ENCODE results near the gene GOT2. TPM values are rescaled to one million over a fixed set of nuclear protein-coding genes. Genes with fewer than 3 reads are reported as not detected.
"Not testable (repeated sequence)": the region's sequence is repeated elsewhere in the genome, so short reads cannot be mapped to it uniquely, and the experiment has no call there.

GOT2 gene
- total RNA-seq (10 to 100 TPM; 29.4 to 56.6 TPM), polyA plus RNA-seq (10 to 100 TPM; 35.5 to 40.9 TPM)
- long read RNA-seq, donor 1, transcript GOT2-201 (10 exons, 2,462 nt), result major isoform, 15 of 21 reads
- long read RNA-seq, donor 1, partial matches to known transcripts, result 0 of 21 reads
- long read RNA-seq, donor 1, other reads (novel, unspliced or antisense), result 5 of 21 reads
- long read RNA-seq, donor 2, partial matches to known transcripts, result 0 of 1 reads
- long read RNA-seq, donor 2, other reads (novel, unspliced or antisense), result 0 of 1 reads
- long read RNA-seq, donor 3, transcript GOT2-201 (10 exons, 2,462 nt), result major isoform, 8 of 9 reads
- long read RNA-seq, donor 3, partial matches to known transcripts, result 0 of 9 reads
- long read RNA-seq, donor 3, other reads (novel, unspliced or antisense), result 0 of 9 reads
- long read RNA-seq, donor 4, partial matches to known transcripts, result 0 of 4 reads
- long read RNA-seq, donor 4, other reads (novel, unspliced or antisense), result 0 of 4 reads
- long read RNA-seq, donor 5, transcript GOT2-201 (10 exons, 2,462 nt), result major isoform, 10 of 16 reads
- long read RNA-seq, donor 5, partial matches to known transcripts, result 6 of 16 reads
- long read RNA-seq, donor 5, other reads (novel, unspliced or antisense), result 0 of 16 reads

DNA sequence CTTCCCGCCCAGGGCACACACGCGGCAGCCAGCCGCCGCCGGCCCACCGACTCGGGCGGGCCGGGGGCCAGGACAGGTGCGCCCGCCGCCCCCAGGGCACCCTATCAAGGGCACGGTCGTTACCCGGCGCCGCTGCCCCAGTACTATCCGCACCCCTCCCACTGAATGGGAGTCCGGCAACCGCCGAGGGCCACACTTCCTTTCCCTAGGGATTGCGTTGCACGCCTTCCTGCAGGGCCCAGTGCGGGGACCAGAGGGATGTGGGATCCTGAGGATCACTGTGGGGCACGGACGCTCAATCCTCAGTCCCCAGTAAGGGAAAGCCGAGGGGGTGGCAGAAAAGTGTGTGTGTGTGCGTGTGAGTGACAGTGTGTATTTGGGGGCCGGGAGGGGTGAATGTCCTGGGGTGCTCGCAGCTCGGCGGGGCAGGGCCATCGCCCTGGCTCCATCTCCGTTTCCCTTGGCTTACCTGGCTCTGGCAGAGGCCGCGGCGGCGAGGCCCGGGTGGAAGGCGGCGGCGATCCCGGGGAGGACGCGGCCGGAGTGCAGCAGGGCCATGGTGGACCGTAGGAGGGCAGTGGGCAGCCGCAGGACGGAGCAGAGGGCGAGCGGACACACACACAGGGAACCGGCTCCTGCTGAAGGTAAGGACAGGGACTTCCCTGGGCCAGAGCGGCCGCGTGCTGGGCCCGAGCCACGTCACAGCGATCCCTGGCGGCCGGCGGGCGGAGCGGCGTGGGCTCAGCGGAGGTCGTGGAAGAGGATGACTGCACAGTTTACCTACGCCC, at the start of gene GOT2:
Gene GOT2 (minus strand): TSS at position 646 of the 788 bp plus-strand sequence. CDS start 88 bp downstream, at position 558.
- DNase-seq (peak; percentile 80 to 87 (median 85)), ATAC-seq (ENCODE audit: insufficient read depth, low FRiP score) (peak; percentile 97)
- H3K4me1 ChIP-seq (ENCODE audit: control insufficient read depth in 5 of 5, insufficient read depth in 5 of 5, low read length in 5 of 5), result peaks cover 0 to 12% (median 5%) of the 10 kb centered on the region in 5 donors
- H3K9ac ChIP-seq (ENCODE audit: insufficient read depth in 1 of 2, low read length in 2 of 2), result peak within 1 kb of the TSS; percentile 70 to 82
- peak; percentile 73 for TF ChIP-seq CTCF (IDR thresholded peaks at IDR 0.05; ENCODE audit: control extremely low read depth, extremely low read depth)
- no peaks in the 10 kb centered on the region for H3K27me3 ChIP-seq (ENCODE audit: control insufficient read depth in 3 of 3, insufficient read depth in 3 of 3, low read length in 2 of 3)
- WGBS, 2 donors, result 0% methylated on average over 66 to 68 of the region's 68 CpGs
- H3K36me3 ChIP-seq (ENCODE audit: control insufficient read depth in 4 of 4, insufficient read depth in 4 of 4, low read length in 4 of 4), result peaks cover 0 to 5% (median 1%) of the 10 kb centered on the region in 4 donors
- peak within 1 kb of the TSS; percentile 84 to 85 for H3K27ac ChIP-seq (ENCODE audit: low read depth in 1 of 2, low read length in 1 of 2)
- no peaks in the 10 kb centered on the region for H3K9me3 ChIP-seq (ENCODE audit: control insufficient read depth in 4 of 4, insufficient read depth in 3 of 4, low read length in 3 of 4)
- H3K4me3 ChIP-seq, result peak within 1 kb of the TSS; percentile 97

GRCh38 chr16:58779291-58779690, 45.2 kb upstream of the GOT2 start:
- H3K4me1 ChIP-seq (ENCODE audit: control insufficient read depth in 5 of 5, insufficient read depth in 5 of 5, low read length in 5 of 5); H3K4me3 ChIP-seq; H3K27me3 ChIP-seq (ENCODE audit: control insufficient read depth in 3 of 3, insufficient read depth in 3 of 3, low read length in 2 of 3); DNase-seq; H3K36me3 ChIP-seq (ENCODE audit: control insufficient read depth in 4 of 4, insufficient read depth in 4 of 4, low read length in 4 of 4); H3K9ac ChIP-seq (ENCODE audit: insufficient read depth in 1 of 2, low read length in 2 of 2); H3K27ac ChIP-seq (ENCODE audit: low read depth in 1 of 2, low read length in 1 of 2); H3K9me3 ChIP-seq (ENCODE audit: control insufficient read depth in 4 of 4, insufficient read depth in 3 of 4, low read length in 3 of 4); ATAC-seq (ENCODE audit: insufficient read depth, low FRiP score): not testable (repeated sequence)
- 65 to 90% methylated on average over 1 of the region's 1 CpG for WGBS, 2 donors

- H3K9me3 ChIP-seq (ENCODE audit: control insufficient read depth in 4 of 4, insufficient read depth in 3 of 4, low read length in 3 of 4), result no peaks in the 10 kb centered on the region
- H3K4me3 ChIP-seq, result no peak overlapping the region
- H3K27ac ChIP-seq (ENCODE audit: low read depth in 1 of 2, low read length in 1 of 2), result no peak overlapping the region
- TF ChIP-seq CTCF (IDR thresholded peaks at IDR 0.05; ENCODE audit: control extremely low read depth, extremely low read depth), result no peak
- no peaks in the 10 kb centered on the region for H3K27me3 ChIP-seq (ENCODE audit: control insufficient read depth in 3 of 3, insufficient read depth in 3 of 3, low read length in 2 of 3)
- no peak overlapping the region for H3K9ac ChIP-seq (ENCODE audit: insufficient read depth in 1 of 2, low read length in 2 of 2)
- DNase-seq, result no peak
- no peaks in the 10 kb centered on the region for H3K4me1 ChIP-seq (ENCODE audit: control insufficient read depth in 5 of 5, insufficient read depth in 5 of 5, low read length in 5 of 5)
- no peak for ATAC-seq (ENCODE audit: insufficient read depth, low FRiP score)
- no peaks in the 10 kb centered on the region for H3K36me3 ChIP-seq (ENCODE audit: control insufficient read depth in 4 of 4, insufficient read depth in 4 of 4, low read length in 4 of 4)
These were observed 39.8 kb upstream of the GOT2 start for GRCh38 chr16:58773870-58774269.

GRCh38 chr16:58768145-58768544, 34.0 kb upstream of the GOT2 start:
- no peak for TF ChIP-seq CTCF (IDR thresholded peaks at IDR 0.05; ENCODE audit: control extremely low read depth, extremely low read depth)
- WGBS, 2 donors, result 48 to 87% methylated on average over 2 of the region's 2 CpGs
- Histone ChIP-seq H3K36me3 (ENCODE audit: control insufficient read depth in 4 of 4, insufficient read depth in 4 of 4, low read length in 4 of 4) (no peaks in the 10 kb centered on the region), H3K9ac (ENCODE audit: insufficient read depth in 1 of 2, low read length in 2 of 2) (no peak overlapping the region), H3K27me3 (ENCODE audit: control insufficient read depth in 3 of 3, insufficient read depth in 3 of 3, low read length in 2 of 3) (no peaks in the 10 kb centered on the region), H3K9me3 (ENCODE audit: control insufficient read depth in 4 of 4, insufficient read depth in 3 of 4, low read length in 3 of 4) (no peaks in the 10 kb centered on the region), H3K4me3 (no peak overlapping the region), H3K4me1 (ENCODE audit: control insufficient read depth in 5 of 5, insufficient read depth in 5 of 5, low read length in 5 of 5) (no peaks in the 10 kb centered on the region), H3K27ac (ENCODE audit: low read depth in 1 of 2, low read length in 1 of 2) (no peak overlapping the region)
- DNase-seq (no peak), ATAC-seq (ENCODE audit: insufficient read depth, low FRiP score) (no peak)

Measured in lung (tissue), 16 donors.